Measurements from ENCODE around the gene PEX3. TPM values are rescaled to one million over a fixed set of nuclear protein-coding genes. Genes with fewer than 3 reads are reported as not detected.
"Not testable (repeated sequence)": the region's sequence is repeated elsewhere in the genome, so short reads cannot be mapped to it uniquely, and the experiment has no call there.

Gene PEX3
- total RNA-seq, 2 donors from 2014 or later, result 2.0 to 4.4 TPM

- DNase-seq, result no peak
- no peaks in the 10 kb centered on the region for H3K27me3 ChIP-seq
- H3K4me3 ChIP-seq, result no peak overlapping the region
- H3K36me3 ChIP-seq (replicated peaks in 1 of 2; ENCODE audit: insufficient read depth in 1 of 2, low read depth in 2 of 2), result peaks cover 0 to 8% of the 10 kb centered on the region in 2 donors
- ATAC-seq, result no peak
- no peak for TF ChIP-seq POLR2A (IDR thresholded peaks at IDR 0.05)
- TF ChIP-seq CTCF (IDR thresholded peaks at IDR 0.05), result no peak
- 72 to 84% methylated on average over 5 of the region's 5 CpGs for WGBS, 2 donors
- peaks cover 4% of the 10 kb centered on the region for H3K4me1 ChIP-seq
- no peak overlapping the region for H3K27ac ChIP-seq
- no peaks in the 10 kb centered on the region for H3K9me3 ChIP-seq
- intact Hi-C loops (cut with DNase I), result no loop called here
Measured at GRCh38 chr6:143505111-143505510, 54.5 kb downstream of the PEX3 start.

GRCh38 chr6:143505537-143505936 is 54.9 kb downstream of the PEX3 start:
- Histone ChIP-seq H3K4me1 (peaks cover 4% of the 10 kb centered on the region), H3K36me3 (replicated peaks in 1 of 2; ENCODE audit: insufficient read depth in 1 of 2, low read depth in 2 of 2) (peaks cover 0 to 8% of the 10 kb centered on the region in 2 donors), H3K27ac (no peak overlapping the region), H3K9me3 (no peaks in the 10 kb centered on the region), H3K4me3 (no peak overlapping the region), H3K27me3 (no peaks in the 10 kb centered on the region)
- DNase-seq, result no peak
- intact Hi-C loops (cut with DNase I), result no loop called here
- 96 to 97% methylated on average over 2 of the region's 2 CpGs for WGBS, 2 donors
- no peak for ATAC-seq
- no peak for TF ChIP-seq POLR2A (IDR thresholded peaks at IDR 0.05)

GRCh38 chr6:143506199-143506598 is 55.6 kb downstream of the PEX3 start:
- Histone ChIP-seq H3K36me3 (replicated peaks in 1 of 2; ENCODE audit: insufficient read depth in 1 of 2, low read depth in 2 of 2) (peaks cover 0 to 8% of the 10 kb centered on the region in 2 donors), H3K4me1 (peaks cover 4% of the 10 kb centered on the region), H3K4me3 (no peak overlapping the region), H3K27ac (no peak overlapping the region), H3K27me3 (no peaks in the 10 kb centered on the region), H3K9me3 (no peaks in the 10 kb centered on the region)
- ATAC-seq (no peak), DNase-seq (no peak)
- intact Hi-C loops (cut with DNase I), result no loop called here
- WGBS, 2 donors, result 96% methylated on average over 6 of the region's 6 CpGs
- TF ChIP-seq POLR2A (IDR thresholded peaks at IDR 0.05) (no peak), CTCF (IDR thresholded peaks at IDR 0.05) (no peak)

- H3K36me3 ChIP-seq (replicated peaks in 1 of 2; ENCODE audit: insufficient read depth in 1 of 2, low read depth in 2 of 2), result peaks cover 0 to 8% of the 10 kb centered on the region in 2 donors
- H3K27me3 ChIP-seq, result no peaks in the 10 kb centered on the region
- H3K4me1 ChIP-seq, result peaks cover 4% of the 10 kb centered on the region
- H3K4me3 ChIP-seq, result no peak overlapping the region
- DNase-seq, result no peak
- no peak for ATAC-seq
- no peaks in the 10 kb centered on the region for H3K9me3 ChIP-seq
- 68 to 79% methylated on average over 2 of the region's 2 CpGs for WGBS, 2 donors
- intact Hi-C loops (cut with DNase I), result no loop called here
- no peak overlapping the region for H3K27ac ChIP-seq
- TF ChIP-seq POLR2A (IDR thresholded peaks at IDR 0.05) (no peak), CTCF (IDR thresholded peaks at IDR 0.05) (no peak)
Measured at GRCh38 chr6:143506620-143507019, 56.0 kb downstream of the PEX3 start.

GRCh38 chr6:143507358-143508145 is 56.9 kb downstream of the PEX3 start:
- intact Hi-C loops (cut with DNase I), result no loop called here
- Histone ChIP-seq H3K27ac (no peak overlapping the region), H3K4me1 (peaks cover 9% of the 10 kb centered on the region), H3K27me3 (no peaks in the 10 kb centered on the region), H3K4me3 (no peak overlapping the region), H3K36me3 (replicated peaks in 1 of 2; ENCODE audit: insufficient read depth in 1 of 2, low read depth in 2 of 2) (peaks cover 0 to 8% of the 10 kb centered on the region in 2 donors), H3K9me3 (no peaks in the 10 kb centered on the region)
- no peak for TF ChIP-seq CTCF (IDR thresholded peaks at IDR 0.05)
- no peak for TF ChIP-seq POLR2A (IDR thresholded peaks at IDR 0.05)
- DNase-seq (no peak), ATAC-seq (no peak)
- WGBS, 2 donors, result 93 to 95% methylated on average over 6 of the region's 6 CpGs

- H3K27ac ChIP-seq; DNase-seq; H3K36me3 ChIP-seq (replicated peaks in 1 of 2; ENCODE audit: insufficient read depth in 1 of 2, low read depth in 2 of 2); intact Hi-C loops (cut with DNase I); H3K4me3 ChIP-seq; H3K27me3 ChIP-seq; H3K9me3 ChIP-seq; ATAC-seq: not testable (repeated sequence)
- 92% methylated on average over 13 of the region's 13 CpGs for WGBS, 2 donors
- H3K4me1 ChIP-seq, result peaks cover 16% of the 10 kb centered on the region
Measured at GRCh38 chr6:143510326-143510725, 59.7 kb downstream of the PEX3 start.
